RPMI8226 (cell line): Measurements from ENCODE around the gene SH3D21.
A peak's percentile ranks its signal among the peaks of the same experiment; 100 is the strongest.

Experiments
- DNase-seq: peaks from one replicate; pipeline ENCODE4 v3.0.0-alpha.2; 2015

The SH3D21 gene

DNA sequence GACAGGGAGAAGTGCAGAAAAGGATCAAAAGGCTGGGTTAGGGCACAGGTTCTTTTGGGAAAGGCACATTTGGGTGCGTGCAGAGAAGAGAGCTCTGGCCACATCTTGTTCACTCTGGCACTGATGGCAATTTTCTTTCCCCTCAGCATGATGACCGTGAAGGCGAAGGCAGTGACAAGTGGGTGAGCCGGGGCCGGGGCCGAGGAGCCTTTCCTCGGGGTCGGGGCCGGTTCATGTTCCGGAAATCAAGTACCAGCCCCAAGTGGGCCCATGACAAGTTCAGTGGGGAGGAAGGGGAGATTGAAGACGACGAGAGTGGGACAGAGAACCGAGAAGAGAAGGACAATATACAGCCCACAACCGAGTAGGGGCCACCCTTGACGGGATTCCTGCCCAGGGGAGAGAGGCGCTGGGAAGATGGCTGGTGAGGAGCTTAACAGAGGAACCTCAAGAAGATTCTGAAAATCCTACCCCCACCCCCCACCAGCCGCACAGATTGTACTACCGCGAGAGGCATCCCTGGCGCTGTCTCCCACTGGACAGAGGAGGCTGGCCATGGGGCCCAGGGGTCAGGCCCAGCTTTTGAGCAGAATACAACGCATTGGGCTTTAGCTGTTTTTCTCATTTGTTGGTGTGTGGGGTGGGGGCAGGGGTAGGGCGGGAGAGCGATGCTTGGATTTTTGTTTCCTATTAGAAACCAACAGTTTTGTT, 2.4 kb upstream of the SH3D21 start:
- DNase-seq, result no peak

- no peak for DNase-seq
Measured at GRCh38 chr1:36304521-36304920, 1.6 kb upstream of the SH3D21 start.

DNA sequence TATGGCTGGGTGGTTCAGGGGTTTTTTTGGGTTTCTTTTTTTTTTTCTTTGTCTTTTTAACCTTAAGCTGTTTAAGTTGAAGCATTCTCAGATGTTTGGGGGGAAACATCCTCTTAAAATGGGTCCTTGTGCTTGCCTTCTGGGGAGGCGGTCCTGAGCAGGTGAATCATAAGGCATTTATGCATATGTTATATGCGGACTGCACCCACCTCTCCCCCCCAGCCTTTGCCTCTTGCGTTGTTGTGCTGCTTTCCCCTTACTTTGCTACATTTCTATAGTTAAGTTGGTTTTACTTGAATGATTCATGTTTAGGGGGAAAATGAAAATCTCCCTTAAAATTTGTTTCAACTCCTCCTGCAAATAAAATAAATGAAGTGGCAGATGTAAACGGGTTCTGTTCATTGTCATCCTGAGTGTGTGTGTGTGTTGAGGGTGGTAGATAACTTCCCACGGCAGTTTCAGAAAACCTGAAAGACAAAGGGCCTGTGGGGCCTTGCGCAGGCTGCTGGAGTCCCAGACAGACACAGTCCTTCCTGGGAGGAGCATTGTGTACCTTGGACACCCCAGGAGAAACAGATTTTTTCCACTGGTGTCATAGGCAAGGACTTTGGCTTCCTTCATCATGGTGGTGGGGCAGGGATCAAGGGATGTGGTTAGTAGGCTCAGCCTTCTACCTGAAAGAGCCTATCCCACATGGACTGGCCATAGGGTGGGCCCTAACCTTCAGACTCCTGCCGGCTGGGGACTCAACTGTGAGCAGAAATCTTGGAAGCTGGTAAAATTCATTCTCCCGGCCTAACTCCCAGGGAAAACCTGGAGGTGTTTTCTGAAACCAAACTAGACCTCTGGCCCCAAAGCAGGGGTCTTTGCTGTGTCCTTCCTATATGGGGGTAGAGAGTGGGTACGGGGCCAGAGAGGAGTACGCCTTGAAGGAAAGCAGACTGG, 926 bp upstream of the SH3D21 start:
- no peak for DNase-seq

GRCh38 chr1:36305915-36306209, 306 bp upstream of the SH3D21 start:
- DNase-seq, result no peak

- DNase-seq, result peak; percentile 98
Measured at GRCh38 chr1:36306902-36307456, 811 bp downstream of the SH3D21 start.

- DNase-seq, result no peak
Measured at GRCh38 chr1:36307601-36308330, 1.6 kb downstream of the SH3D21 start.

DNA sequence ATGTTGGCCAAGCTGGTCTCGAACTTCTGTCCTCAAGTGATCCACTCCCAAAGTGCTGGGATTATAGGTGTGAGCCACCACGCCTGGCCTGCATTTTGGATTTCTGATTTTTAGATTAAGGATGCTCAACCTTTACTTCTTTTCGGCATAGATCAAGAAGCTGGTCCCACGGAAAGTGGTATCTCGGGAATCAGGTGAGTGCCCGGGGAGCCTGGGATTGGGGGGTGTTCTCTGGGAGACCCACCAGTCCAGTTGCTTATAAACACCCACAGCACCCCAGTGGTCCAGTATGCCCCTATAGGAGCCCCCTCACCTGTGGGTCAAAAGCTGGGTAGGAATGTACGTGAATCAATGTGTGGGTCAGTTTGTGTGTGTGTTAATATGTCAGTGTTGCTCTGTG, 3.2 kb downstream of the SH3D21 start:
- DNase-seq, result no peak

- no peak for DNase-seq
Measured at GRCh38 chr1:36320291-36320761, 14.2 kb downstream of the SH3D21 start.

- DNase-seq, result no peak
Measured at GRCh38 chr1:36320767-36321118, 14.6 kb downstream of the SH3D21 start.

- peak; percentile 41 for DNase-seq
Measured at GRCh38 chr1:36321119-36321951, 15.2 kb downstream of the SH3D21 start.

DNA sequence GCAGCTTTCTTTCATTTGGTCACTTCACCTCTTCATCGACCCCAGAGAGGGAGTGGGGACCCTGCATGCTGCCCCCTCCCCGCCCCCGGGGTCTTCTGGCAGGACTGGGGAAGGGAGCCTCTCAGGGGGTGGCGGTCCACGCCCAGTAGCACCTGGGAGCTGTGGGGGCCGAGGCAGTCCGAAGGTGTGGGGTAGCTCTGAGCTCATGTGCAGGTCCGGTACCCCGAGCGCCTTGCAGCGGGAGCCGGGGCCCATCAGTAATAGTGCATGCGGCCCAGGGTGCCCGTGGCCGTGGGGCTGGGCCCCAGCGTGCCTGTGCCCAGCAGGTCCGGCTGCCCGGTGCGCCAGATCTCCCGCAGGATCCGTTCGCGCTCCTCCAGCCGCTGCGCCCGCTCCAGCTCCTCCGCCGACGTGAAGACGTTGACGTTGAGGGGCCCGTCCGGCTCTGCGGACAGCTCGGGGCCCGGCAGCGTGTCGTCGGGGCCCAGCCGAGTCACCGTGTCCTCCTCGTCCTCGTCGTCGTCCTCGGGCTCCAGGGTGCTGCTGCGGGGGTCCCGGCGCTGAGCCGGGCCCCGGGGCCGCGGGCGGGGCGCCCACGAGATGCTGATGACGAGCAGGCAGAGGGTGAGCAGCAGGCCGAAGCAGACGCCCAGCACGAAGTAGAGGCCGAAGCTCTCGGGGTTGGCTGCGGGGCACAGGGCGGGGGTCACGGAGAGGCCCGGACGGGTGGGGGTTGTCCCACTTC, 16.0 kb downstream of the SH3D21 start:
- no peak for DNase-seq

DNA sequence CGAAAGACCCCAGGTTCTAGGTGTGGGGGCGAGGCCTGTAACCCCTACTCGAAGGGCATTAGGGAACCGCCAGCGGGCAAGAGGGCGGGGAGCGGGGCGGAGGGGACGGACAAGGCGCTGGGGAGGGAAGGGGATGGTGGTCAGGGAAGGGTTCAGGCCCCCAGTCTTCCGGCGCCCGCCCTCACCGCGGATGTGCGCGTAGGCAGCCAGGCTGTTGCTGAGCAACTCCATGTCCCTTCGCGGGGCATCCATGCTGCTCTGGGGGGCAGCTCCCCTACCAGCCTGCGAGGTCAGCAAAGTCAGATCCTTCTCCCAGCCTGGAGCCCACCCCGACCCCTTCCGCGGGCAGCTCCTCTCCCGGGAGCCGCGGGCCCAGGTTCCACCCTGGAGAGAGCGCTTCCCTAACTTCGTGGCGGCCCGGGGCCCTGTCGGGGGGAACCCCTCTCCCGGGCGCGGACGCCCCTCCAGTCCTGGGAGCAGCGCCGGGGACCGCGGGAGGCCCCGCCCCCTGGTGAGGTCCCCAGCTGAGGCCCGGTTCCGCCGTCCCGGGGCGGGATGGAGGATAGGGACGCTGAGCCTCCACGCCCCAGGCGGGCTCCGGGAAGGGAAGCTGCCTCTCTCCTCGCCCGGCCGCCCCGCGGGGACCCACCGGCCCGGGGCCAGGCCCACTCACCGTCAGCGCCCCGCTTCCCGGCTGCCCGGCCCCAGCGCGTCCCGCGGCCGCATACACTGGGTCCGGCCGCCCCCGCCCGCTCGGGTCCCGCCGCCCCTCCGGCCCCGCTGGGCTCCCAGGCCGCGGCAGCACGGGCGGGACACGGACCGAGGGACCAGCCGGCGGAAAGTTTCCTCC, 16.8 kb downstream of the SH3D21 start:
- DNase-seq, result peak; percentile 32

GRCh38 chr1:36323636-36324352, 17.6 kb downstream of the SH3D21 start, which contains the start of gene EVA1B:
TSS of gene EVA1B (minus strand) at chr1:36323645. CDS start at chr1:36323037, 608 bp downstream.
- DNase-seq, result peak; percentile 72

- DNase-seq, result no peak
Measured at GRCh38 chr1:36324353-36324703, 18.2 kb downstream of the SH3D21 start.

DNA sequence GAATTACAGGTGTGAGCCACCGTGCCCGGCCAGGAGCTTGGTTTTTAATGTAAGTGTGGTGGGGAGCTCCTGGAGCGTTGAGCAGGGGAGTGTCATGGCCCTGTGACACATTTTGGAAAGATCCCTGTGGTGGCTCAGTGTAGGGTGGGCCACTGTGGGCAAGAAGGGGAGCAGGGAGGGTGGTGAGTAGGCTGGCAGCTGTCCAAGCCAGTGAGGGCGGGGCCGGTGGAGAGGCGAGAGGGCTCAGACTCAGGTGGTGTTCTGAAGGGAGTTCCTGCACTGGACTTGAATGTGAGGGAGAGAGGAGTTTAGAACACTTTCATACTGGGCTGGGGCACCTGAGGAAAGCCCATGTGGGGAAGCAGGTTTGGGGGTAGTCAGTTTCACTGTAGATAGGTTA, 20.3 kb downstream of the SH3D21 start:
- peak; percentile 55 for DNase-seq

DNA sequence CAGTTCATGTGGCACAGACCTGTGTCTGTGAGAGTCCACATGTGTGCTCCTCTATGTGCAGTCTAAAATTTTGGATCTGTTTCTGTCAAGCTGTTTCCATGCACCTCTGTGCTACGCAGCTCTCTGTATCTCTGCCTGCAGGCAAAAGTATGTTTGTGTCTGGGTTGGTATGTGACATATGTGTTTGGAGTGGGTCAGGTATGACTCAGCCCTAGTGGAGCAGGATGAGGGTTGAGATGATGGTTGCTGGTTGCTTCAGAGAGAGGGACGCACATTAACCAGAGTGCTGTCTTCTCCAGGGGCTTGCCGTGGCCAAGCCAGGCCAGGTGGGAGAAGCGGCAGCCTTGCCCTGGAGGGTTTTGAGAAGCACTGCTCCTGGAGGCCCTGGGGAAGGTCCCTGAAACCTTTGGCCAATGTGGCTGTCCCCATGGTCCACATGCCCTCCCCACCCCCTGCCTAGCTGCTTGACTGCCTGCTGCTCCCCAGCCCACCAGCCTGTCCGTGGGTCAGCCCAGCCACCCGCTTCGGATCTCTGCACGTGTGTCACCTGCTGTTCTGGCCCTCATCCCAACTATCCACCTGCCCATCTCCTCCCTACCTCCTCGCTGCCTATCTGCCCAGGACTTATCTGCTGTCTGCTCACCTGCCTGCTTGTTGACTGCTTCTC, 21.4 kb downstream of the SH3D21 start:
- no peak for DNase-seq

DNA sequence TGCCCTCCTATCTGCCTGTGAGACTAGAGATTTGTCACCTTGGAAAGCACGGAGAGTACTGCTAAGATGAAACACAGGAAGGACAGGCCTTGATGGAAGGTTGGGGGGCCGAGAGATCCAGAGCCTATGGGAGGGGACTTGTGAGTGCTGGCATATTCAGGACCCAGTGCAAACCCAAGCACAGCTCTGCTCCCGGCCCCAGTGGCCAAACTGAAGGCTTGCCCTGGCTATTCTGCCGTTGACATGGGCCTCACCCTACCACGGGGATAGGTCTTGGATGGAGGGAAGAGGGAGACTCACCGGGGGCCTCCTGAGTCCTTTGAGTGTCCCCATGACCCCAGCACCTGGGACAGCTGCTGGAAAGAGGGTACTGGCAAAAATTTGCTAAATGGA, 21.9 kb downstream of the SH3D21 start:
- no peak for DNase-seq

GRCh38 chr1:36328713-36329112, 22.5 kb downstream of the SH3D21 start:
- DNase-seq, result no peak

- peak; percentile 43 for DNase-seq
Measured at GRCh38 chr1:36329817-36330216, 23.6 kb downstream of the SH3D21 start.
